SK-N-SH (cell line): ENCODE data around the gene PIK3R2.

ENCODE experiments used
- CTCF ChIP-seq: fragments of 200-600 bp; sonication (generic); IDR thresholded peaks from 2 replicates; pipeline ENCODE4 v1.6.1; 2017; ENCODE audit warnings: antibody characterized with exemption, mild to moderate bottlenecking, moderate library complexity
- EP300 ChIP-seq, 2 experiments: IDR thresholded peaks; 2 replicates each; pipeline versions ENCODE4 v1.4.0 to v1.6.1; 2012; ENCODE audit warnings: borderline replicate concordance in 1 of 2, low read depth in 1 of 2, low read length in 1 of 2

DNA sequence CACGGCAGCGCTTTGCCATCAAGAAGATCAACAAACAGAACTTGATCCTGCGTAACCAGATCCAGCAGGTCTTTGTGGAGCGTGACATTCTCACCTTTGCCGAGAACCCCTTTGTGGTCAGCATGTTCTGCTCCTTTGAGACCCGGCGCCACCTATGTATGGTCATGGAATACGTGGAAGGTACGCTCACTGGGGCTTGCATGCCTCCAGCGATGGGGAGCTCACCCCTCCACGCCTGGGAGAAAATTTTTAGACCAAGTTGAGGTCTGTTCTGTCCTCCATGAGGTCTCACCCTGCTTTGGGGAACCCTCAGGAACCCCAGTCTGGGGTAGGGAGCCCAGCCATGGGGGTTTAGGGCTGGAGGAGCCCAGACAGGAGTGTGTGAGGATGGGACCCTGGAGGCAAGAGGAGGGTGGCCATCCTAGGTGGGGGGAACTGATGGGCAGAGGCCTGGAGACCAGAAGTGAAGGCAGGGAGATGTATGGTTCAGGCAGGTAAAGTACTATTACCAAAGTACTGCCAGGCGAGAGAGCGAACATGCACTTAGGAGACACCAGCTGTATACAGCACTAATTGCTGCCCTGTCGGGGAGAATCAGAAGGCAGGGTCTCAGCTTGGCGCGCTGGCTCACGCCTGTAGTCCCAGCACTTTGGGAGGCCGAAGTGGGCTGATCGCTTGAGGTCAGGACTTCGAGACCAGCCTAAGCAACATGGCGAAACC lies 22.3 kb upstream of the PIK3R2 start:
- no peak for TF ChIP-seq EP300 (IDR thresholded peaks at IDR 0.05; ENCODE audit: borderline replicate concordance in 1 of 2, low read depth in 1 of 2, low read length in 1 of 2)
- TF ChIP-seq CTCF, result no peak
